Measurements from ENCODE around the gene C2orf15.
"Not testable (repeated sequence)": the region's sequence is repeated elsewhere in the genome, so short reads cannot be mapped to it uniquely, and the experiment has no call there.

C2orf15 gene

GRCh38 chr2:99166218-99166617, 24.7 kb downstream of the C2orf15 start:
- no peak for DNase-seq (ENCODE audit: low spot score)

DNA sequence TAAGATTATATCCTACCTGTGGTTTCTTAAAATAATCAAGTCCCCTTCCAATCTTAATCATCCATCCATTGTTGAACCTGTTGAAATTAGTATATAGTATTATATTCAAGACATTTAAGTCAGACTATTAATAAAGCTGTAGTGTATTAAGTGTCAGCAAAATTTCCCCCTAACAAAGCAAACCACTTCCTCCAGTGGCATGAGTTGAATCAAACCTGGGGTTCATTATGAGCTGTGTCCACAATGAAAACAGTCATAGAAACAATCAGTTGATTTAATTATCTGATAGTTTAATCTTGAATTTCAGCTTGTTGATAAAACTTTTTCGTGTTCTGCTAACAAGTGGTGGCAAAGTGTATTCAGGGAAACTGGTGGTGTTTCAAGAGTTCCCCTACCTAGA, 28.0 kb downstream of the C2orf15 start:
- no peak for DNase-seq (ENCODE audit: low spot score)

GRCh38 chr2:99171377-99172140, 30.1 kb downstream of the C2orf15 start:
- DNase-seq (ENCODE audit: low spot score): no peak

DNA sequence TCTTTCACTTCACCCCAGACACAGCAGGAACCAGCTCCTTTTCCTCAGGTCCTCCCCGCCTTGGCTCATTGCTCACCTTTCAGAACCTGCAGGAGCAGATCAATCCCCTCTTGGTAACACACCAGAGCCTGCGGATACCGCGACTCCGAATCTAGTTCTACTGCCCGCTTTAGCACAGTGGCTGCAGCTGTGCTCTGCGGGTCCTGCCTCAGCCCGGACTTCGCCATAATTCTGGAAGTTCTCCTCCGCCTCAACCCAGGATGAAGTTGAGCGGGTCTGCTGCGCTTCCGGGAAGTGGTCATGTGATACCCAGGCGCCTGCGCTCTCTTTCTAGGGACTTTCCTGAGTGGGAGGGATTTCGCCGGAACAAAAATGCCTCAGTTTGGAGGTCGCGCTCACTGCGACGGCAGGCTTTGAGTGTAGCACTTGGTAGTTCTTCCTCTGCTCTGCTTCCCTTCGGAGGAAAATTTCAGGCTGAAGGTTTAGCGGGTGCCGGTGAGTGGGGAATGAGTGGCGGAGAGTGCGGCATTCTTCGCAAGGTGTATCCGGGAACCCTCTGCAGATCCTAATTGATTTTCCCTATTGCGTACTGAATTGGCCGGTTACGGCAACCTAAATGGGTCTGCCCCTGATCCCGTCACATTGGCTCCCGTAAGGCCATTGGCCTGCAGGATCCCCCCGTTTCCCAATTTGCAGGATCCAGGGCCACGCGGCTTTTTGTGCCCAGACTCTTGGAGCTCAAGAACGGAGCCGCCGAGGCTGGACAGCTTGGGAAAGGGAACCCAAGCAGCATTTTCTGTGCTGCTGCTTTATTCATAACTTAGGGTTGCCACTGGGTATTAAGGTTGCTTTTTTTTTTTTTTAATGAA, 39.5 kb downstream of the C2orf15 start, which contains the start of the genes MITD1 and MRPL30:
Gene MITD1 (minus strand): TSS at position 304 of the 869 bp plus-strand sequence. CDS start 77 bp downstream, at position 227.
Gene MRPL30 (plus strand): TSS at position 430 of the 869 bp plus-strand sequence. CDS start 5,020 bp downstream, outside the sequence.
- DNase-seq (ENCODE audit: low spot score): peak; percentile 93

GRCh38 chr2:99181624-99182000, 40.1 kb downstream of the C2orf15 start:
- no peak for DNase-seq (ENCODE audit: low spot score)

DNA sequence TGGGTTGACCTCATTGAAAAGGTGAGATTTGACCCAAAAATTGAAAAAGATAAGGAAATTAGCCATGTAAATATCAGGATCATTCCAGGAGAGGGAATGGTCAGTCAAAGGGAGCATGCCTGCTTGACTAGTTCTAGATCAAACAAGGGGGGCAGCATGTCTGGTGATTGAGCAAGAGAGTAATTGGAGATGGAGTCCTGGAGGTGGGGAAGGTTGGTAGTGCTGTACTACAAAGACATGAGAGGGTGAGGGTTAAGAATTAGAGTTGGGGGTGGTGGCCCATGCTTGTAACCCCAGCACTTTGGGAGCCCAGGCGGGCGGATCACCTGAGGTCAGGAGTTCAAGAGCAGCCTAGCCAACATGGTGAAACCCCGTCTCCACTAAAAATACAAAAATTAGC, 41.5 kb downstream of the C2orf15 start:
- DNase-seq (ENCODE audit: low spot score): no peak

GRCh38 chr2:99184811-99185210, 43.3 kb downstream of the C2orf15 start:
- no peak for DNase-seq (ENCODE audit: low spot score)

GRCh38 chr2:99187011-99187410, 45.5 kb downstream of the C2orf15 start:
- DNase-seq (ENCODE audit: low spot score): no peak

DNA sequence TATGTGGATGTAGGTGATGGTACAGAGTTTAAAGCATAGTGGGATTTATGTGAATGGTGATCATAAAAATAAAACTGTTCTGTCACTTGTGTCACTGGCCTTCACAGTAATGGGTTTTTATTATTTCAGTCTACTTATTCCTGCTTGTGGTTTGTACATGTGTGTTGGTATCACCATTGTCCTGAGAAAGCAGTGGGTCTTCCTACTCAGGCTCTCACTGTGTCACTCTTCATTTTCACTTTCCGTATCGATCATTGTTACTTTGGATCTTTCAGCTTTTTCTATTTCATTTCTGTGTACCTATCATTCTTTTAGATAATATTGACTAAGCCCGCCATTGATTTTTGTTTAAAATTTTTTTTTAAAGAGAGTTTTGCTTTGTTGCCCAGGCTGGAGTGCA, 46.9 kb downstream of the C2orf15 start:
- DNase-seq (ENCODE audit: low spot score): no peak

DNA sequence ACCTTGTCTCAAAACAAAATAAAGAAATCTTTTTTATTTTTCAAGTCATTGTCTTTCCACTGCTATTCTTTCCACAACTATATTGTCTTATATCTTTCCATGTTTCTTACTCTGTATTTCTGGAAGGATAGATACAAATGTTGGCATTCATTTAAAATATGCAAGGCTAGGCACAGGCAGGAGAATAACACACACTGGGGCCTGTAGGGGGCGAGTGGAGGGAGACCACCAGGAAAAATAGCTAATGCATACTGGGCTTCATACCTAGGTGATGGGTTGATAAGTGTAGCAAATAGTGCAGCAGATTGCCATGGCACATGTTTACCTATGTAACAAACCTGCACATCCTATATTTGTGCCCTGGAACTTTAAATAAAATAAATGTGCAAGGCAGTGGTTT, 49.0 kb downstream of the C2orf15 start:
- no peak for DNase-seq (ENCODE audit: low spot score)

DNA sequence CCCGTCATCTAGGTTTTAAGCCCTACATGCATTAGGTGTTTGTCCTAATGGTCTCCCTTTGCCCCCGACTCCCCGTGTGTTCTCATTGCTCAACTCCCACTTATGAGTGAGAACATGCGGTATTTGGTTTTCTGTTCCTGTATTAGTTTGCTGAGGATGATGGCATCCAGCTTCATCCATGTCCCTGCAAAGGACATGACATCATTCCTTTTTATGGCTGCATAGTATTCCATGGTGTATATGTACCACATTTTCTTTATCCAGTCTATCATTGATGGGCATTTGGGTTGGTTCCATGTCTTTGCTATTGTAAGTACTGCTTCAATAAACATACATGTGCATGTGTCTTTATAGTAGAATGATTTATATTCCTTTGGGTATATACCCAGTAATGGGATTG, 50.9 kb downstream of the C2orf15 start:
- DNase-seq (ENCODE audit: low spot score): not testable (repeated sequence)

DNA sequence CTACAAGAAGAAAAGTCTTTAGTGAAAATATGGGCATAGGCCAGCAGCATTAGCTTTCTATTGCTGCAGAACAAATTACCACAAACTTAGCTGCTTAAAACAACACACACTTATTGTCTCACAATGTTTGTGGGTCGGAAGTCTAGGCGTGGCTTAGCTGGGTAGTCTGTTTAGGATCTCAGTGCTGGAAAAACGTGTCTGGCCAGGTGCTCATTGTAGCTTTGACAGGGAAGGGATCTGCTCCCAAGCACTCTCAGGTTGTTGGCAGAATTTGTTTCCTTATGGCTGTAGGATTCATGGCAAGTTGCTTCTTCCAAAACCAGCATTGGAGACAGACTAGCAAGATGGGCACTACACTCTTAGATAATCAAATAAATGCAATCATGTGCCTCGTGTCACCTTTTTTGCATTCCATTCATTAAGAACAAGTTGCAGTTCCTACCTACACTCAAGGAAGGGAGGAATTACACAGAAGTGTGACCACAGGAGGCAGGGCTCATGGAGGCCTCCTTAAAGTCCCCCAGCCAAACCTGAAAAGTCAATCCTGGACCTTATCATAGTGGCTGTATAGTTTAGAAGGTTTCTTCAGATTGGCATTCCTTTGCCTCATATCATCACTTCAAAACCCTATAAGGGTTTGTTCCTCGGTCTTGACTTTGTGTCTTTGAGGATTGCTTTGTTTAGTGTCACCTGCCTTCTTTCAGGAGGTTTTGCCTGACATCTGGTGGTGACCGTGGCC, 56.8 kb downstream of the C2orf15 start:
- DNase-seq (ENCODE audit: low spot score): no peak

GRCh38 chr2:99200076-99200800, 58.7 kb downstream of the C2orf15 start:
- no peak for DNase-seq (ENCODE audit: low spot score)
